ENCODE results near the gene OR10H5.

DNA sequence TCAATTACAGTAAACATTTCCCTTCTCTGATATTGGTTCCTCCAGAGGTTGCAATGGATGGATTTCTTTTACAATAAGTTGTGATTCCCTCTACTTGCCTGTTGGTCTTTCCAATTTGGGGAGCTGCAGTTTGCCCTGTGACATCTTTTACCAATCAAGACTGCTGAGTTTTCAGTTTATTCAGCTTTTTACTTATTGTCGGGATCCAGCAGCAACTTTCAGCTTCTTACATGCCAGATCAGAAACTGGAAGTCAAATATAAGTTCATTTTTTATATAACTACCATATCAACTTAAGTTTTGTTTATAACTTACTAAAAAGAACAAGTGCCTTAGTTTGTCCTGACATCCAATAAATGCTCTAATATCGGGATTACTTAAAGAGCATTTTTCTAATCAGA is 39.2 kb upstream of the OR10H5 start:
- TF ChIP-seq, protein P1, sequence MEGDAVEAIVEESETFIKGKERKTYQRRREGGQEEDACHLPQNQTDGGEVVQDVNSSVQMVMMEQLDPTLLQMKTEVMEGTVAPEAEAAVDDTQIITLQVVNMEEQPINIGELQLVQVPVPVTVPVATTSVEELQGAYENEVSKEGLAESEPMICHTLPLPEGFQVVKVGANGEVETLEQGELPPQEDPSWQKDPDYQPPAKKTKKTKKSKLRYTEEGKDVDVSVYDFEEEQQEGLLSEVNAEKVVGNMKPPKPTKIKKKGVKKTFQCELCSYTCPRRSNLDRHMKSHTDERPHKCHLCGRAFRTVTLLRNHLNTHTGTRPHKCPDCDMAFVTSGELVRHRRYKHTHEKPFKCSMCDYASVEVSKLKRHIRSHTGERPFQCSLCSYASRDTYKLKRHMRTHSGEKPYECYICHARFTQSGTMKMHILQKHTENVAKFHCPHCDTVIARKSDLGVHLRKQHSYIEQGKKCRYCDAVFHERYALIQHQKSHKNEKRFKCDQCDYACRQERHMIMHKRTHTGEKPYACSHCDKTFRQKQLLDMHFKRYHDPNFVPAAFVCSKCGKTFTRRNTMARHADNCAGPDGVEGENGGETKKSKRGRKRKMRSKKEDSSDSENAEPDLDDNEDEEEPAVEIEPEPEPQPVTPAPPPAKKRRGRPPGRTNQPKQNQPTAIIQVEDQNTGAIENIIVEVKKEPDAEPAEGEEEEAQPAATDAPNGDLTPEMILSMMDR (conservative IDR thresholded peaks at IDR 0.05; ENCODE audit: low read depth, low read length) = no peak
- no peak for TF ChIP-seq EZH2 (IDR thresholded peaks at IDR 0.05; ENCODE audit: borderline replicate concordance, low read depth, low read length, poor library complexity, severe bottlenecking)

All from A673 (cell line).